Measurements from ENCODE around the gene ACO1.

Gene ACO1

GRCh38 chr9:32384002-32384363 is 460 bp upstream of the ACO1 start:
- DNase-seq, result no peak

GRCh38 chr9:32385152-32385884 is 875 bp downstream of the ACO1 start:
- no peak for DNase-seq

DNA sequence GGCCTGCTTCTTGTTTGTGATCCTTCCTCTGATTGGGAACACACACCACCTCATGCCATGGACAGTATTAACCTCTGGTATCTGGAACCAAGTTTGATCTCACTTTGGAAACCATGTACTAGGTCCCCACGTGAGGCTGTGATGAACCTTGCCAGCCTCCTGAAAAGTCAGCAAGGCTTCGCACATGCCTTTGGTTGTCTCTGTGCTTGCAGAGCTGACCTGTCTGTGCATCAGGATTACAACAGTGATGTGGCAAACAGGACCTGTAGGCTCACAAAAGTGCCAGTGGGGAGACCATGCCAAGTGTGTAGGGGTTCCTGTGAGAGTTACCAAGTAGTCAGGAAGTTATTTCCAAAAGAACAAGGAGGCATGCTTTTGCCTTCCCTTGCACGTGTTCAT is 1.4 kb downstream of the ACO1 start:
- DNase-seq, result no peak

GRCh38 chr9:32387256-32387655 is 2.8 kb downstream of the ACO1 start:
- no peak for DNase-seq

- DNase-seq, result no peak
These were observed 4.9 kb downstream of the ACO1 start for GRCh38 chr9:32389365-32389764.

GRCh38 chr9:32393911-32394310 is 9.5 kb downstream of the ACO1 start:
- DNase-seq, result no peak

DNA sequence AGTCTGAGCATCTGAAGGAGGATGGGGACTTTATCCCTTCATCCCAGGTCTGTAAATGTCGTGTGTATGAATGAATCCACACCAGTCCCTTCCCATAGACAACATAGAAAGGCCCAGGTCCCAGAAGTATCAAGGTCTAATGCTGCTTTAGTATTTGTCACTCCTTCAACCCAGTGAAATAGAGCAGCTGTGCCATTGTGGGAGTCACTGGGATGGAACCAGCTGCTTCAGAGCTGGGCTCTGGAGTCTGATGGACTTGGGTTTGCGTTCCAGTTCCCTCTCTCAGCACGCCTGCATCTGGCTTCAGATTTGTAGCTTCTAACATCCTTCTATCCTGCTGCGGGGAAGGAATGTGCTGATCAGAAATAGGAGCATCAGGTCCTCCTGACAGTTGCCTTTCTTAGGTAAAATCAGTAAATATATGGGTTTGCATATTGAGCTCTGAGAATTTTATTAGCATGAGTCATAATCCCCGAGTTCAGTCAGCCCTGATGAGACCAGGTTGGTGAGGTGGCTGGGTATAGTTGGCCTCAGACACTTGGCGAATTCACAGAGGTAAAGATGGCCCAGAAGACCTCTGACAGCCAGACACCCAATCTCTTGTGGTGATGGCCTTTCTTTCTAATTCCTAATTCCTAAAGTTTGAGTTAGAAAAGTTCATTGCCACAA is 10.1 kb downstream of the ACO1 start:
- DNase-seq, result no peak

- no peak for DNase-seq
These were observed 11.2 kb downstream of the ACO1 start for GRCh38 chr9:32395510-32396216.

- no peak for DNase-seq
These were observed 13.8 kb downstream of the ACO1 start for GRCh38 chr9:32398207-32398606.

DNA sequence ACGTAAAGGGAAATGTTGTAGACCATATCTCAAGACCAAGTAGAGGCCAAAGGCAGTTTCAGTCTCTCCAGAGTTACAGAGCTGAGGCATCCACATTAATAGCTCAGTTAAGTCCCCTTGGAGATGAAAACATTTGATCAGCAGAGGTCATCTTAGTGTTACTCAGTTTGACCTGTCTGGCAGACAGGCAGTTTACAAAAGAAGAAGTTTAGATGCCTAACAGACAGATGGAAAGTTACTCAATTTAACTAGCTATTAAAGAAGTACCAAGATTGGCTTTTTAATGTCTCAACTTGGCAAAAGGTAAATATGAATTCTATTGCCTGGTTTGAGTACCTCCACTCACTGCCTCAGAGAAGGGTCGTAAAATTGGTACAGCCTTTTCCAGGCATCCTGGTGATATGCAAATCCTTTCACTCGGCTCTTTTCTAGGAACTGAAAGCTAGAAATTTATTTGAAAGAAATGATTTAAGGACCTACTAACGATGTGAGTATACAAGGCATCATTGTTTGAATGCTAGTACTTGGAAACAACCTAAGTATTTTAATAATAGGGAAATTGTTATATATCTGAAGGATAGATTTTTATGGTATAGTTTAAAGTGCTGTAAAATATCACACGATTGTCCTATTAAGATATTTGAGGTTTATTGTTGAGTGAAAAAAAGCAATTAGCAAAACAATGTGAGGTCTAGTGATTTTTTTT is 14.8 kb downstream of the ACO1 start:
- no peak for DNase-seq

GRCh38 chr9:32401488-32401887 is 17.0 kb downstream of the ACO1 start:
- DNase-seq, result no peak

DNA sequence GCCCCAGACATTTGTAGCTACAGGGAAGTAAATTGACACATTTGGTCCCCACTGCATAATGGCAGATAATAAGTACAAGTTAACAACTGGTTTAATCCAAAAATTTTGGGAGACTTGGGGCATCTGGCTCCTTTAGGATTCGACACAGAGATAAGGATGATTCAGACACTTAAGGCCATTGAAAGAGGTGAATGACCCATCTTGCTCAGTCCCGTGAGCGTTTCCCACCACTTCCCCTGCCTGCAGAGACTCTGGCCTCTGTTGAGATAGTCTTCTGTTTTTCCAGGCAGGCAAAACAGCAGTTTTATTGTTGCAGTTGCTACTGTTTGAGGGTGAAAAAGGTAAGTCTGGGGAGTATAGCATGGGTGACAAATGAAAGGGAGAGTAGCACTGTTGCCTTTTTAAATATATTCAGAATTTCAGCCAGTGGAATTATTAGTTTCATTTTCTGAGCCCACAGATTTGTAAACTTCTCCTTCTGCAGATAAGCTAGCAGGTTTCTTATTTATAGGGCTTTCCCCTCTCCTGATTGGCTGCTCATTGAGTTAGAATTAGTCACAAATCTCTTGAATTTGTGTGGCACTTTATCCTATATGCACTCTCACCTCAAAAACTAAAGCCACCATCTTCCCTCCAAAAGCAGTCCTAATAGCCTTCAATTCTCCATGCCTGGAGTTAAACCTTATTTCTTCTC is 19.3 kb downstream of the ACO1 start:
- DNase-seq, result no peak

DNA sequence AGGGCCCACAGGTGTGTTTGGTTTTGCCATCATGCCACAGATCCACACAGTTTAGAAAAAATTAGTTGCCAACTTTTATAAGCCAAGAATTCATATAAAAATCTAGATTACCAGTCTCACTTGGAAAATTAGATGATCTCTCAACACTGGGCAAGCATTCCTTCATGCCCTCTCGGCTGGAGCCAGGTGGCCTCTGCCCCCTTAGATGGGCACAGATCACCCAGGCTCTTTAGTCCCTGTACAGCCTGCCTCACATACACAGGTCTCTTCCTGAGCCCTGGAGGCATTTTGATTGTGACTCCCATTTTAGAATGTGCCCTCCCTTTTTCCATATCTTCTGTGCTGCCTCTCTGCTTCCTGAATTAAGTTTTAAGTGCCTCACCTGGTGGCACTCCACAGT is 20.0 kb downstream of the ACO1 start:
- DNase-seq, result no peak

- no peak for DNase-seq
These were observed 20.4 kb downstream of the ACO1 start for GRCh38 chr9:32404856-32405255.

- no peak for DNase-seq
These were observed 21.1 kb downstream of the ACO1 start for GRCh38 chr9:32405506-32405905.

GRCh38 chr9:32406046-32406445 is 21.6 kb downstream of the ACO1 start:
- DNase-seq, result no peak

- DNase-seq, result no peak
These were observed 27.3 kb downstream of the ACO1 start for GRCh38 chr9:32411753-32412152.

DNA sequence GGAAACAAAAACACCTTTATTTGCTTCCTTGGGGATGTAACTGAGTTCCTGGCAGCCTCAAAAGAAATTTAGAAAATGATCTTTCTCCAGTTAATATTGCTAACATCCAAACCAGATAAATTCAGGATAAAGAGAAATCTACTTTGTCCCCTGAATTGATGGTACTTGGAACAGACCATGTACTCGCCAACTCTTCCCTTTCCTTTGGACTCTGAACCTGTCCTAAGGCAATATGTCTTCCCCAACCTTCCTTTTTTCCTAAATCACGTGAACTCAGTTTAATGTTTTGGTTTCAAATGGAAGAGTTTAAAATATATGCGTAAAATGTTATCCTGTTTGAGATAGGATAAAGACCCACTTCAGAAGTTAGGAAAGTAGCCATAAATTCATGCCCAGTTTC is 28.0 kb downstream of the ACO1 start:
- DNase-seq, result no peak

GRCh38 chr9:32413424-32413823 is 29.0 kb downstream of the ACO1 start:
- no peak for DNase-seq

- DNase-seq, result no peak
These were observed 30.4 kb downstream of the ACO1 start for GRCh38 chr9:32414856-32415255.

- DNase-seq, result no peak
These were observed 35.5 kb downstream of the ACO1 start for GRCh38 chr9:32419921-32420320.

DNA sequence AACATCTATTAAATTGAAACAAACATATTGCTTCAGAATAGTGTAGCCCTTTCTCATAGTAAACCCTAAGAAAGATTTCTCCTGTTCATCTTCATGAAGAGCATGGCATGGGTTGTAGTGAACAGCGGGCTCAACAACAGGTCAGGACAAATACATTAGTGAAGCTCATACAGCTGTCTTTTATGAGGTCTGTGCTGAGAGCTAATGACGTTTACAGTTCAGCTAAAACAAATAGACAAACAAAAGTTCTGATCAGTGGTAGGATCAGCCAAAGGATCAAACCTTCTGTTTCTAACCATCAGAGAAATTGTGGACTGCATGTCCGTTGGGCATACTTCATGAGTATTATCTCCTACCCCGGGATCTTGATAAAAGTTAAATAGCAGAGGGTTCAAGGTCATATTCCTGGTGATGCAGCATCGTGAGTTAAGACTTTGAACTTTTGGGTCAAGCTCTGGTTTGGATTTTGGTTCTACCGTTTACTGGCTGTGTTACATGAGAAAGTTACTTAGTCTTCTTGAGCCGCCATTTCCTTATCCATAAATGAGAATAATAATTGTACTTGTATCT is 37.9 kb downstream of the ACO1 start:
- DNase-seq, result no peak

DNA sequence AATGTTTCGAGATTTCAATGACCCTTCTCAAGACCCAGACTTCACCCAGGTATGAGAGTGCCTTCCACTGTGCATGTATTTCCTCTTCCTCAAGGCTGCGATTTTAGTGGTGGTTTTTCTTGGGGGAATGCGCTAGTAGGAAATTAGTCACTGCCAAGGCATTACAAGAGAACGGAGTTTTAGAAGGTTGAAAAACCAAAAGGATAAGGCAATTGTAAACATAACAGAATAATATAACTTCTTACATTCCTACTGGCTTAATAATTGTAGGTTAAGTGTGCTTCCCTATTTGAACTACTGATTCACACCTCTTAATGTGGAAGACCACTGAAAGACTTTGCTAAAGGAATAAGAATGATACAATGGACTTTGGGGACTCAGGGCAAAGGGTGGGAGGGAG is 38.9 kb downstream of the ACO1 start:
- no peak for DNase-seq
